Inferior parietal cortex (tissue), 1 donor: Measurements from ENCODE around the gene GADD45A.

Experiments used
- DNase-seq: peaks from one replicate; pipeline ENCODE4 v3.0.0-alpha.2; 2016; ENCODE audit errors: extremely low spot score

Gene GADD45A

GRCh38 chr1:67688526-67689219 lies 3.7 kb downstream of the GADD45A start:
- no peak for DNase-seq

DNA sequence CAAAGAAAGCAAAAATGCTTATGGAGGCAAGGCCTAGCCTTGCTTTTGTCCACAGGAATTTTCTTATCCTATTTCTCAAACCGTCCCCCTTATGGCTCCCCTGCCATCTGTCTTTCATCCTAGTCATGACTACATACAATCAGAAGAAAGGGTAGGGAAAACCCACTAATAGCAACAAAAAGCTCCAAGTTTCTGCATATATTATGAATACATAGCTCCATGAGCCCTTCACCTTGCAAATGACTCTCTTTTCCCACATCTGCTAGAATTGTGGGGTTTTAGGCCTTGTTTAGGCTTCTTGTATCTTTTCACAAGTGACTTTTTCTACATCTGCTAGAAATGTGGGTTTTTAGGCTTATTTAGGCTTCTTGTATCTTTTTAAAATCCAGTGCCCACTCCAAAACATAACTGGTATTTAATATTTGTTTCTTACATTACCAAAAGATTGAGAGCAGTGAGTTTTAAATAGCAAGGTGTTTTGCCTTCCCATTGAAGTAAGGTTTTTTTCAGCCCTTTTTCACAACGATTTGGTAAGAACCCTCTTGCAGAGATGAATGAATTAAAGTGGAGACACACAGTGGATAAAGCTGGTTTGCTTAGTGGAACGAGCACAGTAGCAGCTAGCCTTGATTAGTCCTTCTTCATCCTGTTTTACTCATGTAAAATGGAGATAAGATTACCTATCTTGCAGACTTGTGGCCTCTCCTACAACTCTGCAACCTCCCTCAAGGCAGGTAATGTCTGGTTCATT lies 4.4 kb downstream of the GADD45A start:
- DNase-seq, result no peak

- no peak for DNase-seq
These were observed 5.0 kb downstream of the GADD45A start for GRCh38 chr1:67690018-67690363.

DNA sequence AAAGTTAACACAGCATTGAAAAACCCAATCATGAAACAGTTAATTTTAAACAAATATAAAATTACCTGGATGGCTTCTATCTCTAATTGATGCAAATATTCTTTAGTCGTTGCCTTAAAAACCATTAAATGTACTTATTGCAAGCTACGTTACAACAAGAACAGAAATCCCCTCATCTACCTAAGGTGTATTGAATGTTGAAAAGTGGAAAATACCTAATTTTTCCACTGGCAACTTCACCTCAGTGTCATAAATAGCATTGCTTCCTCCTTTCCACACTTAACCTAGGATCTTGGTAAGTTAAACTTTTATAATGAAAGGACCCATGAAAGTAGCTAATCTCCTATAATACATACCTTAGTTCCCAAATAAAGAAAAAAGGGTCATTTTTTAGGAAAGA lies 5.4 kb downstream of the GADD45A start:
- no peak for DNase-seq

GRCh38 chr1:67691712-67692111 lies 6.7 kb downstream of the GADD45A start:
- DNase-seq, result no peak

DNA sequence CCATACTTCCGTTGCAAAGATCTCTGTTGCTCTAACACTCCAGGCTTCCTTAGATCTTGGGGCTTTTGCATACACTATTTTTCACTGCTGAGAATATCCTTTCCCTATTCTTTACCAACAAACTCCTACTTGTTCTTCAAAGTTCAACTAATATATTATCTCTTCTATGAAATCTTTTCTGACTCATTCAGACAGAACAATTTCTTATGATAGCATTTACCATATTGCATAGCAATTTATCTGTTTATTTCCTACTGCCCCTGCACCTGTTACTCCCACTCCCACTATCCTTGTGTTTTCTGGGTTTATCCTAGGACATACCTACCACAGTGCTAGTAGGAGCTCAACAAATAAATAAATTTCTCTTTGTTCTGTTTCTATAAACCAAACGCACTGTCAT lies 11.0 kb downstream of the GADD45A start:
- DNase-seq, result no peak

GRCh38 chr1:67696708-67697107 lies 11.7 kb downstream of the GADD45A start:
- DNase-seq, result no peak

GRCh38 chr1:67700220-67700619 lies 15.2 kb downstream of the GADD45A start:
- DNase-seq, result no peak

DNA sequence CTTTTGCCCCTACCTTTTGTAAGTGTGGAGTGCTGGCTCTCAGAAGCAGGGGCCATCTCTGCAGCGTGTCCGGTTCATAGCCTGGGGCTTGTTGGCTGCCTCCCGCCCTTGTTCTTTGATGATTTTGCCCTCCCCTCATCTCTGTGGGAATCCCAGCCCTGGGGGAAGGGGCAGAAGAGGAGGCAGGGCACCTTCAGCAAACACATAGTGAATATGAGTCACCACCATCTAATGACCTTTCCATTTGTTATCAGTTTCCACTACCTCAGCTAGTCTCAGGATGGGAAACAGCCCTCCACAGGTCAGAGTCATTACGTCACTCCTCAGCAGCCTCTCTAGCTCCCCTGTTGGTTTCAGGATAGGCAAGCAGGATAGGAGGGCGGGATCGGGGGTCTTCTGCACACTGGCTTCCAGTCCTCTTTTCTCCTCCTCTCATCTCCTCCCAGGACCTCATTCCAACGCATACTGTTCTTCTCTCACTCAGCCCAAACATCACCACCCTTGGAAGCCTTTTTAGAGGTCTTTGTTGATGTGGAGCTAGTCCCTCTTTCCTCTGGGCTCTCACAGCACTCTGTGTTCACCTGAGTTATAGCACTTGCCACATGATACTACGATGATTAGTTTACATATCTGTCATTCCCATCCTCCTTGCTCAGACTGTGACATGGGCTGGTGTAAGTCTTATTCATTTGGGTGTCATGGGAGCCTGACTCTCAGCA lies 15.8 kb downstream of the GADD45A start:
- DNase-seq, result no peak

GRCh38 chr1:67701876-67702275 lies 16.9 kb downstream of the GADD45A start:
- DNase-seq, result no peak

GRCh38 chr1:67704351-67704750 lies 19.4 kb downstream of the GADD45A start:
- DNase-seq, result no peak

GRCh38 chr1:67705735-67706453 lies 20.9 kb downstream of the GADD45A start:
- no peak for DNase-seq

DNA sequence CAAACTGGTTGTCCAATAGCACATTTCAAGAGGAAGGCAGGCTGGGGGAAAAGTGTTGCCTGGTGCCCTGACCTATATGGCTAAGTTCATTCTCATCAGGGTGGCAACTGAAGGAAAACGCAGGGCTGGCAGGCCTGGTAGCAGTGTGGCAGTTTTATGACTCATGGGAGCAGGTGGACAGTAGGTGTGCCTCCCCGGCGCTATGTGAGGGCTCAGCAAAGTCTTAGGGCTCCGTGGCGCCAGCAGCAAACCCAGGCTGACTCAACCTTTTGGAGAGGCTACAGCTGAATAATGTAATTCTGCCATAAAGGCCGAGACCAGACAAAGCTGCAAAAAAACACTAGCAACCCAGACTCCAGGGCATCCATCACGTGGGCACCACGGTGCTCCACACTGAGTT lies 23.6 kb downstream of the GADD45A start:
- DNase-seq, result no peak

DNA sequence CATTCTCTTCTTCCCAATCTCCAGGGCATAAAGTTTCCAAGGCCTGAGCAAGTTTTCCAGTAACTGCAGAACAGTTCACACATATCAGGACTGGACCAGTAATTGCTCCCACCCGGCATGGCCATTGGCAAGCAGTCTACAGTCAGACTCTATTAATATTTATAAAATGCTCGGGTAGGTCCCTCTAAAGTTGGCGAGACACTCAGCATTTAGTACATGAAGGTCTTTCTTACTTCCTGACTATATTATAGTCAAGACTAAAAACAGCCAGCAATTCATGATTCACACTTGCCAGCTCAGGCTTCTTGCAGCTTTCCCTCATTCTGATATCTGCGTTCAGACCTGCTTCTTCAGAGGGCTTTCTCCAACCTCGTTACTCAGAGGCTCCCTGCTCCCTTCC lies 25.4 kb downstream of the GADD45A start:
- no peak for DNase-seq

DNA sequence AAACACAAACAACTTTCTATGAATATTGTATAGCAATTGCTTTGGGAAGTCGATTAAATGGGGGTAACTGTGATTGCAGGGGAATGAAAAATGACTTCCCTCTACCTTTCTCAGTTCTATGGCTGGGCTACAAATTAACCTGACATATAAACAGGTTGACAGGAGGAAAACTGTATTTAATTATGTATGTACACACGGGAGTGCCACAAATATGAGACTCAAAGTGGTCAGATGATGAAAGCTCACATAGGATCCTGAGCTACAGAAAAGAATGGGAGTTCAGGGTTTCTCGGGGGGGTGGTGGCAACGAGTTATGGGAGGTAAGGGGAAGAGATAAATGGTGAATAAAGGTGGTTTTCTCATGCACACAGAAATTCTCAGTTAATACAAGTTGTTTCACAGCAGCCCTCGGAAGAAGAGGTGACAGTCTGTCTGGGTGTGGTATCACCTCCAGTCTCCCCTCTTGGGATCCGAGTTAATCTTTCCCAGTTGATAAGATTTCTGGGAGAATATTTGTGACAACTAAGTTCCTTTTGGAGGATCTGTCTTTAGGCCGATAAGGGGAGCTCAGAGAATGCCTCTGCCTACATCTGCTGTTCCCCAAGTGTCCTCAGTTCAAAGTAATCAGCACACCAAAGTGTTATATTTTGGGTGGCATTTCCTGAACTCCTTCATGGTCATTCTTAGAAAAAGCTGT lies 26.3 kb downstream of the GADD45A start:
- DNase-seq, result no peak

DNA sequence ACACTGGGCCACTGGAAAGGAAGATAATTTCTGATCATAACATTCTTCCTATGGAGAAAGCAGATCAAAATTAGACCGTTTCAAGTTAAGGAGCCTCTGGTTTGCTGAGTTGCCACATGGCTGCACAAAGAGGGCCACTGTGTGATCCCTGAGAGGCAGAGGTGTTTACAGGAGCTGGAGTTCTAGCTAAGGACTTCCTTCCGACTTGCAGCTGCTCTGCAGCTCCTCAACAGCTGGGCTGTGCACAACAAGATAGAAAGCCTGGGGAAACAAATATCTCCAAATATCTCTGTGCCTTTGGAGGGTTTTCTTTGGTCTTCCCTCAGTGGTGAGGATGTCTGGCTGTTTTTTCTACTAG lies 26.8 kb downstream of the GADD45A start:
- no peak for DNase-seq

GRCh38 chr1:67713057-67713846 lies 28.3 kb downstream of the GADD45A start:
- no peak for DNase-seq

DNA sequence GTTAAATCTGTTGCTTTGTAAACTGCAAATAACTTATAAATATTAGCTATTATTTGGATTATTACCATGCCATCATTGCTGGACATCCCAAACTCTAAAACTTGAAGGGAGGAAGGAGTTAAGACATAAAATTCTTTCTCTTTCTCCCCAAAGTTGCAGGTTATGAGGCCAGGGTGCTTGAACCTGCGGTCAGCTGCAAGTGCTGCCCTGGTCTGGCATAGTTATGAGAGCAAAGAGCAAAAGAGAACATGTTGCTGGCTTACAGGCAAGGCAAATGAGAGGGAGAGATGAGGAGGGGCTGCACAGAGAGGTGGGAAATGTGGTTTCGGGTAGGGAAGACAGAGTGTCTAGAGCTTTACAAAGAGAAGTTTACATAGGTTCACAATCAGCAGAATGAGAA lies 30.8 kb downstream of the GADD45A start:
- no peak for DNase-seq

DNA sequence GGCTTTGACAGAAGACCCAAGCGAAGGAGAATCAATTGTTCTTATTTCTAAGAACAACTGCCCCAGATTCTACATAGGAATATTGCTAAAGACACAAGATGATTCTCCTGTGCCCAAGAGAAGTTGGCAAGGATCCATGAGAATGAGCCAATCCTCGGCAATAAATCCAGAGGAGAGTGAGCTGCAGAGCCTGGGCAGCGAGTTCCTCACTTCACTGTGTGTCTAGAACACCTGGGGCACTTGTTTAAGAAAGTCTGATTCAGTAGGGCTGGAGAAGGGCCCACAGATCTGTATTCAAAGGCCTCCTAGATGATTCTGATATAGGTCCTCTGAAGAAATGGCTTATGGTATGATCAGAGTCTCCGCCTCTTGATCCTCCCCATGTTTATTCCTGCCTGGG lies 31.8 kb downstream of the GADD45A start:
- no peak for DNase-seq

DNA sequence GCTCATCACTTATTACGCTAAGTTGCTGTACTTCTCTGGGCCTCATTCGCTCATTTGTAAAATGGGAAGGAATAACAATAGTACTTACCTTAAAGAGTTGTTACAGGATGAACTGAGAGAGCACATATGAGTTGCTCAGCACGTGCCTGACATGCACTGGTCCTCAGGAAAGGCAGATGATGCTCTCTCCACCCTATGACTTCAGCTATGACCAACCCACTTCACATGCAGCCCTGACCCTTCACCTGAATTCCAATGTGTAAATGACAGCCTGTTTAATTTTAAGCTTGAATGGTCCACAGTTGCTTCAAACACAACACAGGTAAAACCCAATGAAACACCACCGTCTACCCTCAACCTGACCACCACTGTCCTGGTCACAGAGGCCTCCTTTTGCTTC lies 32.9 kb downstream of the GADD45A start:
- no peak for DNase-seq
